ENCODE measurements around the gene FRAS1. TPM values are rescaled to one million over a fixed set of nuclear protein-coding genes. Genes with fewer than 3 reads are reported as not detected.

Gene FRAS1
- total and polyA plus RNA-seq, 3 experiments from 2014 or later: not detected

DNA sequence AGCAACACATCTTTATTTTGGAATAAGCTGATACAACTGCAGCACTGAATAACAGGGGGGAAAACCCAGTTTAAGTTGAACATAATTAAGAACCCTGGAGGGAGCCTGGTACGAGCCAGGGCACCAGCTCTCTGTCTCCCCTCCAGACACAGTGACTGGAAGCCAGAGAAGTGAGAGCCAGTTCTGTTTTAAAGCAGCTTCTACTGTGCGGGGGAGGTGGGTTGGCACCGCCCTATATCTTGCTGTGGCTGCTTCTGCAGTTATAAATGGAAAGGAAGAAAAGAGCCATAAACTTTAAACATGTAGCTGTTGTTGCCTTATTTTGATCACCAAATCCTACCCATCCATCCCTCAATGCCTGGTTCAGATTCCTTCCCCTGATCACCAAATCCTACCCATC is 286.6 kb downstream of the FRAS1 start:
- ChIA-PET CTCF (no interaction called here), POLR2A (no interaction called here)
- DNase-seq: no peak
- Histone ChIP-seq H3K9me3 (ENCODE audit: low read length) (no peaks in the 10 kb centered on the region), H3K4me3 (ENCODE audit: low read length) (no peak overlapping the region), H3K27me3 (ENCODE audit: insufficient read depth, low read length, poor library complexity, severe bottlenecking) (no peaks in the 10 kb centered on the region), H3K36me3 (ENCODE audit: insufficient read depth, low read length) (no peaks in the 10 kb centered on the region), H3K27ac (ENCODE audit: low read depth, low read length) (no peak overlapping the region), H3K4me1 (ENCODE audit: insufficient read depth, low read length) (no peaks in the 10 kb centered on the region)
- Mint-ChIP-seq H3K4me1 (no peaks in the 10 kb centered on the region), H3K27ac (no peak overlapping the region), H3K27me3 (peaks cover 6 to 10% of the 10 kb centered on the region in 2 donors), H3K4me3 (no peak overlapping the region), H3K36me3 (no peaks in the 10 kb centered on the region), H3K9me3 (no peaks in the 10 kb centered on the region)

DNA sequence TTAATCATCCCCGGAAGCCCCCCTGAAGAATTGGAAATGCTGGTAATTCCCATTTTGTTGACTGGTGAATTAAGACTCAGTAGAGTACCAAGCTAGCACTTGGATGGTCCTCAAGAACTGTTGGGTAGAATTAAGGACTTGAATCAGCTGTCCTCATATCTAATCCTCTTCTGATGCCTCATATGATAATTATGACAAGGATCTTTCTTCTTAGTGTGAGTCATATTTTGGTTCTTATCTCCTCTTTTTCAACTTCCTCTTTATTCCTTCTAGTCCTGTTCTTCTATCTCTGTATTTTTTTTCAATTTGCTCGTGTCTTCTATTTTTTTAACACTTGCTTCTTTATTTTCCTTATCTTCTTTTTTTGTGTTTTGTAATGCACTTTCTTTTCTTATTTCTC is 288.1 kb downstream of the FRAS1 start:
- H3K9me3 ChIP-seq (ENCODE audit: low read length): no peaks in the 10 kb centered on the region
- no peaks in the 10 kb centered on the region for H3K36me3 Mint-ChIP-seq
- H3K4me3 ChIP-seq (ENCODE audit: low read length): no peak overlapping the region
- H3K36me3 ChIP-seq (ENCODE audit: insufficient read depth, low read length): no peaks in the 10 kb centered on the region
- ChIA-PET POLR2A (no interaction called here), CTCF (interaction anchor here (1.3 kb wide), 1 partner anchor 9 kb away, joined by 4 read pairs; no protein-coding TSS in a partner anchor)
- H3K4me1 ChIP-seq (ENCODE audit: insufficient read depth, low read length): no peaks in the 10 kb centered on the region
- H3K27ac Mint-ChIP-seq: no peak overlapping the region
- H3K4me3 Mint-ChIP-seq: no peak overlapping the region
- H3K9me3 Mint-ChIP-seq: no peaks in the 10 kb centered on the region
- H3K27me3 Mint-ChIP-seq: peaks cover 6 to 10% of the 10 kb centered on the region in 2 donors
- no peaks in the 10 kb centered on the region for H3K4me1 Mint-ChIP-seq
- H3K27ac ChIP-seq (ENCODE audit: low read depth, low read length): no peak overlapping the region
- no peaks in the 10 kb centered on the region for H3K27me3 ChIP-seq (ENCODE audit: insufficient read depth, low read length, poor library complexity, severe bottlenecking)
- DNase-seq: no peak

DNA sequence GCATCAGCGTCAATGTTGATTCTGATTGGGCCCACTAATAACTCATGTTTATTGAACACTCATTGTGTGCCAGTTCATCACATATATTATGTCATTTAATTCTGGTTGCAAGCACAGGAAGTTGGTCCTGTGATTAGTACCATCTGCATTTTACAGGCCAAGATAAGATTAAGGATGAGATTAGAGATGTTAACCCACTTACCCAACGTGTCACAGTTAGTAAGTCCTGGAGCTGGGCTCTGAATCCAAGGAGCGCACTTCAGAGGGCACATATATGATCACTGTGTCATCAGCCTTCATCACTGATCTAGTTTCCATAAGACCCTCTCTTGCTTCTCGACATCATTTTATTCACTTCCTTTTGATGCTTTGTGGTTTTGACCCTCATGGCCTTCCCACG is 289.1 kb downstream of the FRAS1 start:
- no peaks in the 10 kb centered on the region for H3K27me3 ChIP-seq (ENCODE audit: insufficient read depth, low read length, poor library complexity, severe bottlenecking)
- ChIA-PET POLR2A (no interaction called here), CTCF (no interaction called here)
- H3K36me3 ChIP-seq (ENCODE audit: insufficient read depth, low read length): no peaks in the 10 kb centered on the region
- H3K27me3 Mint-ChIP-seq: peaks cover 5% of the 10 kb centered on the region in 2 donors
- H3K4me3 ChIP-seq (ENCODE audit: low read length): no peak overlapping the region
- no peaks in the 10 kb centered on the region for H3K36me3 Mint-ChIP-seq
- H3K9me3 Mint-ChIP-seq: no peaks in the 10 kb centered on the region
- no peak overlapping the region for H3K27ac Mint-ChIP-seq
- H3K4me1 ChIP-seq (ENCODE audit: insufficient read depth, low read length): no peaks in the 10 kb centered on the region
- no peaks in the 10 kb centered on the region for H3K4me1 Mint-ChIP-seq
- no peak overlapping the region for H3K4me3 Mint-ChIP-seq
- H3K27ac ChIP-seq (ENCODE audit: low read depth, low read length): no peak overlapping the region
- H3K9me3 ChIP-seq (ENCODE audit: low read length): no peaks in the 10 kb centered on the region
- DNase-seq: no peak

DNA sequence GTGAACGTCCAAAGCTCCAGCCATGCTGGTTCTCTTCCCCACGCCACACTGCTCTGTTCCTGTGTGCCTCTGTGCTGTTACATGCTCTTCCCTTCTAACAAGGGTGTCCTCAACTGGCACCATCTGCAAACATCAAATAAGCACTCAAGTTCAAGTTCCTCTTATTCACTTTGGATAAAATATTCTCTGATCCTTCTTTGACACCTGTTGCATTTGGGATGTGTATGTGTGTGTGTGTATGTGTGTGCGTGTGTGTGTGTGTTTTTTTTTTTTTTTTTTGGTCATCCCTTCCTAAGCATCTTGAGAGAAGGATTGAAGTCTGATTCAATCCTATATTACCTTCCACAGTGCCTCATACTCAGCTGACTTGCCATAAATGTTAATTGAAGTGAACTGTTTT is 290.4 kb downstream of the FRAS1 start:
- H3K36me3 Mint-ChIP-seq: no peaks in the 10 kb centered on the region
- H3K4me1 Mint-ChIP-seq: no peaks in the 10 kb centered on the region
- no peaks in the 10 kb centered on the region for H3K36me3 ChIP-seq (ENCODE audit: insufficient read depth, low read length)
- DNase-seq: no peak
- POLR2A ChIA-PET: no interaction called here
- no peaks in the 10 kb centered on the region for H3K27me3 Mint-ChIP-seq
- no peak overlapping the region for H3K4me3 Mint-ChIP-seq
- CTCF ChIA-PET: no interaction called here
- H3K27me3 ChIP-seq (ENCODE audit: insufficient read depth, low read length, poor library complexity, severe bottlenecking): no peaks in the 10 kb centered on the region
- no peaks in the 10 kb centered on the region for H3K9me3 Mint-ChIP-seq
- H3K27ac ChIP-seq (ENCODE audit: low read depth, low read length): no peak overlapping the region
- H3K4me1 ChIP-seq (ENCODE audit: insufficient read depth, low read length): no peaks in the 10 kb centered on the region
- H3K9me3 ChIP-seq (ENCODE audit: low read length): no peaks in the 10 kb centered on the region
- H3K4me3 ChIP-seq (ENCODE audit: low read length): no peak overlapping the region
- H3K27ac Mint-ChIP-seq: no peak overlapping the region

DNA sequence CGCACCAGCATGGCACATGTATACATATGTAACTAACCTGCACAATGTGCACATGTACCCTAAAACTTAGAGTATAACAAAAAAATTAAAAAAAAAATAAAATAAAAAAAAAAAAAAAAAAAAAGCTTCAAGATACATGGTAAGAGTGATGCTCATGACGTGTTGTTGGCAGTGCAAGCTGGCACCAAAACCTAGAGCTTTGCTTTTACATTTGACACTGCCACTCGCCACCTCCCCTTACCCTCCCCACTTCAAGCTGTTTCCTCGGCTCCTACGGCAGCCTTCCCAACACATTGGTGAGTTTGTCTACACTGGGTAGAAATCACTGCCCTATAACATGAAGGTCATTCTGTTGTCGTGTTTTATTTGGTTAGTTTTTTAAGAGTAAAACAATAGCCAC is 296.8 kb downstream of the FRAS1 start:
- H3K27ac ChIP-seq (ENCODE audit: low read depth, low read length): no peak overlapping the region
- no peak for DNase-seq
- ChIA-PET POLR2A (no interaction called here), CTCF (interaction anchor here (1.6 kb wide), 1 partner anchor 9 kb away, joined by 4 read pairs; no protein-coding TSS in a partner anchor)
- H3K36me3 ChIP-seq (ENCODE audit: insufficient read depth, low read length): no peaks in the 10 kb centered on the region
- H3K36me3 Mint-ChIP-seq: no peaks in the 10 kb centered on the region
- peaks cover 5 to 15% of the 10 kb centered on the region in 2 donors for H3K27me3 Mint-ChIP-seq
- H3K4me3 Mint-ChIP-seq: no peak overlapping the region
- peaks cover 0 to 6% (median 0%) of the 10 kb centered on the region in 5 donors for H3K9me3 Mint-ChIP-seq
- H3K27me3 ChIP-seq (ENCODE audit: insufficient read depth, low read length, poor library complexity, severe bottlenecking): no peaks in the 10 kb centered on the region
- no peaks in the 10 kb centered on the region for H3K4me1 Mint-ChIP-seq
- no peak overlapping the region for H3K27ac Mint-ChIP-seq
- H3K9me3 ChIP-seq (ENCODE audit: low read length): no peaks in the 10 kb centered on the region
- H3K4me1 ChIP-seq (ENCODE audit: insufficient read depth, low read length): no peaks in the 10 kb centered on the region
- H3K4me3 ChIP-seq (ENCODE audit: low read length): no peak overlapping the region

DNA sequence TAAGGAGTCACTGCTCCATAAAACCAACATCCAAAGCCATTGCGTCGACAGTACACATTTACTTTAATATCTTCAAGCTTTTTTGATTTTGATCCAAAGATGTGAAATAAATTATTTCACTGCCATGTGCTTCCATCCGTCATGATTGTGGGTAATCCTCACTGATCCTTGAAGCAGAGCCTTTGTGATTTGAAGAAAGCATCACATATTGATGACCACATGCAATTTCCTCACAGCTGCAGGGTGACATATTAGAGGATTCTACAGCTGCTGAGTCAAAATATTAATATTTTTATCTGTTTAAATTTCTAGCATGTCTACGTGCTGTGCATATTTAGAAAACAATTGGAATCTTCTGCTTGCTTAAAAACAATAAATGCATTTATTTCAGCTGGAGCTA is 297.7 kb downstream of the FRAS1 start:
- Histone ChIP-seq H3K9me3 (ENCODE audit: low read length) (no peaks in the 10 kb centered on the region), H3K36me3 (ENCODE audit: insufficient read depth, low read length) (no peaks in the 10 kb centered on the region), H3K27me3 (ENCODE audit: insufficient read depth, low read length, poor library complexity, severe bottlenecking) (no peaks in the 10 kb centered on the region), H3K4me1 (ENCODE audit: insufficient read depth, low read length) (no peaks in the 10 kb centered on the region), H3K4me3 (ENCODE audit: low read length) (no peak overlapping the region), H3K27ac (ENCODE audit: low read depth, low read length) (no peak overlapping the region)
- H3K27me3 Mint-ChIP-seq: peaks cover 5 to 21% of the 10 kb centered on the region in 2 donors
- no peak overlapping the region for H3K27ac Mint-ChIP-seq
- no peak overlapping the region for H3K4me3 Mint-ChIP-seq
- ChIA-PET CTCF (interaction anchor here (1.6 kb wide), 1 partner anchor 10 kb away, joined by 4 read pairs; no protein-coding TSS in a partner anchor), POLR2A (no interaction called here)
- peaks cover 0 to 6% (median 0%) of the 10 kb centered on the region in 5 donors for H3K9me3 Mint-ChIP-seq
- no peaks in the 10 kb centered on the region for H3K36me3 Mint-ChIP-seq
- DNase-seq: no peak
- H3K4me1 Mint-ChIP-seq: no peaks in the 10 kb centered on the region

DNA sequence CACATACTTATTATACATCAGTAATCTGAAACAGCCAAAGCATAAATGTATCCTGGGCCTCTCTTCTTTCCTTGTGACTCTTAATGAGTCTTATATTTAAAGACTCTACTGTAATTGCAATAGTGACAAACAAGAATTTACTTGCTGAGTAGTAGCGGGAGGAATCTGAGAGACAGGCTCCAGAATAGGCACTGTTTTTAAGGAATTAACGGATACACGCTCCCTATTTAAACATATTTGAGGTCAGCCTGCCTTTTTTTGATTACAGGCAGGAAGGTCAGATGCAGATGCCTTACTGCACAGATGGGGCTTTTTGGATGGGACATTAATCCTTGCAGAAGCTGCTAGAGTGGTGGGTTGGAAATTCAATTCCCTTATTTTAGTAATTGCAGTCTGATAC is 298.2 kb downstream of the FRAS1 start:
- Histone ChIP-seq H3K4me1 (ENCODE audit: insufficient read depth, low read length) (no peaks in the 10 kb centered on the region), H3K27me3 (ENCODE audit: insufficient read depth, low read length, poor library complexity, severe bottlenecking) (no peaks in the 10 kb centered on the region), H3K4me3 (ENCODE audit: low read length) (no peak overlapping the region), H3K36me3 (ENCODE audit: insufficient read depth, low read length) (no peaks in the 10 kb centered on the region), H3K9me3 (ENCODE audit: low read length) (no peaks in the 10 kb centered on the region), H3K27ac (ENCODE audit: low read depth, low read length) (no peak overlapping the region)
- POLR2A ChIA-PET: no interaction called here
- Mint-ChIP-seq H3K9me3 (peaks cover 0 to 8% (median 0%) of the 10 kb centered on the region in 5 donors), H3K27ac (no peak overlapping the region), H3K27me3 (peaks cover 5 to 24% of the 10 kb centered on the region in 2 donors), H3K4me3 (no peak overlapping the region), H3K36me3 (no peaks in the 10 kb centered on the region), H3K4me1 (no peaks in the 10 kb centered on the region)
- no peak for DNase-seq
- CTCF ChIA-PET: interaction anchor here (1.6 kb wide), 1 partner anchor 11 kb away, joined by 4 read pairs; no protein-coding TSS in a partner anchor

DNA sequence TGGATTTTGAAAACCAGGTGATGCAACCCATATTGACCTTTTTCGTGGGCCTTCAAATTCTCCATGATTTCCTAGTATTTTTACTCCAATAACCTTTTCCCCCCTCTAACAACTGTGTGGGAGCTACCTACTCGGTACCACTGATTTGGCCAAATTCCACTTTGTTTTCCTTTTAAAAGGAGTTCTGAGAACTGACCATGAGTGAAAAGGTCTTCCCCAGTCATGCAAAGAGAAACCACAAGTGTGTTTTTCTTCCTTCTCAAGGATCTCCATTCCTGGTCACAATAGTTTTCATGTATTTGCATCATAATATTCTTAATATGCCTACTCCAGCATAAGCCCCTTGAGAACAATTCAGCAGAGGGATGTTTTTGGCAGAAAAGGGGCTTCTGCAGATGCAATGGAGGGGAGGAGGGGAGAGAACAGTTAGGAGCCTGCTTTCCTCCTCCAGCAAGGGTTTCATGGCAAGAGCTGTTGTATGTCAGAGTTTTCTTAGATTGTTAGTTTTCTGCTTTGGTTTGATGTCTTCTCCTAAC is 299.2 kb downstream of the FRAS1 start:
- Mint-ChIP-seq H3K27ac (no peak overlapping the region), H3K36me3 (no peaks in the 10 kb centered on the region), H3K4me1 (no peaks in the 10 kb centered on the region), H3K4me3 (no peak overlapping the region), H3K27me3 (peaks cover 5 to 26% of the 10 kb centered on the region in 2 donors), H3K9me3 (peaks cover 0 to 8% (median 0%) of the 10 kb centered on the region in 5 donors)
- no peak for DNase-seq
- ChIA-PET CTCF (no interaction called here), POLR2A (no interaction called here)
- Histone ChIP-seq H3K4me3 (ENCODE audit: low read length) (no peak overlapping the region), H3K36me3 (ENCODE audit: insufficient read depth, low read length) (no peaks in the 10 kb centered on the region), H3K27me3 (ENCODE audit: insufficient read depth, low read length, poor library complexity, severe bottlenecking) (no peaks in the 10 kb centered on the region), H3K27ac (ENCODE audit: low read depth, low read length) (no peak overlapping the region), H3K4me1 (ENCODE audit: insufficient read depth, low read length) (no peaks in the 10 kb centered on the region), H3K9me3 (ENCODE audit: low read length) (no peaks in the 10 kb centered on the region)
